ENCODE measurements around the gene KLLN.
"Not testable (repeated sequence)": the region's sequence is repeated elsewhere in the genome, so short reads cannot be mapped to it uniquely, and the experiment has no call there.

KLLN gene, protein sequence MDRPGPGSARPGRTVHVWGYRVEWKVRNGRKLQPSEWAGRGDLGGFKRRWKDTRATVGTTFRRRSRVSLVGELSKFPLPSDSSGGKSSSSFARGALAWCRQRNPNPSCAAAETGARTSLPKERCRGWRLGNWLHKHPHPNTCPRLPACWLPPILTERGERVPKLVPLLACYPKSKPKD

DNA sequence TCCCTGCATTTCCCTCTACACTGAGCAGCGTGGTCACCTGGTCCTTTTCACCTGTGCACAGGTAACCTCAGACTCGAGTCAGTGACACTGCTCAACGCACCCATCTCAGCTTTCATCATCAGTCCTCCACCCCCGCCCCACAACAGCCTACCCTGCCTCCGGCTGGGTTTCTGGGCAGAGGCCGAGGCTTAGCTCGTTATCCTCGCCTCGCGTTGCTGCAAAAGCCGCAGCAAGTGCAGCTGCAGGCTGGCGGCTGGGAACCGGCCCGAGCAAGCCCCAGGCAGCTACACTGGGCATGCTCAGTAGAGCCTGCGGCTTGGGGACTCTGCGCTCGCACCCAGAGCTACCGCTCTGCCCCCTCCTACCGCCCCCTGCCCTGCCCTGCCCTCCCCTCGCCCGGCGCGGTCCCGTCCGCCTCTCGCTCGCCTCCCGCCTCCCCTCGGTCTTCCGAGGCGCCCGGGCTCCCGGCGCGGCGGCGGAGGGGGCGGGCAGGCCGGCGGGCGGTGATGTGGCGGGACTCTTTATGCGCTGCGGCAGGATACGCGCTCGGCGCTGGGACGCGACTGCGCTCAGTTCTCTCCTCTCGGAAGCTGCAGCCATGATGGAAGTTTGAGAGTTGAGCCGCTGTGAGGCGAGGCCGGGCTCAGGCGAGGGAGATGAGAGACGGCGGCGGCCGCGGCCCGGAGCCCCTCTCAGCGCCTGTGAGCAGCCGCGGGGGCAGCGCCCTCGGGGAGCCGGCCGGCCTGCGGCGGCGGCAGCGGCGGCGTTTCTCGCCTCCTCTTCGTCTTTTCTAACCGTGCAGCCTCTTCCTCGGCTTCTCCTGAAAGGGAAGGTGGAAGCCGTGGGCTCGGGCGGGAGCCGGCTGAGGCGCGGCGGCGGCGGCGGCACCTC, at the start of gene KLLN, which contains the start of gene PTEN:
Gene KLLN, minus strand, starts transcription at position 481 of the 891 bp plus-strand sequence. CDS start 1,046 bp downstream, outside the sequence.
Gene PTEN, plus strand, starts transcription at position 573 of the 891 bp plus-strand sequence. CDS start 845 bp downstream, outside the sequence.
- peak; percentile 91 for DNase-seq

DNA sequence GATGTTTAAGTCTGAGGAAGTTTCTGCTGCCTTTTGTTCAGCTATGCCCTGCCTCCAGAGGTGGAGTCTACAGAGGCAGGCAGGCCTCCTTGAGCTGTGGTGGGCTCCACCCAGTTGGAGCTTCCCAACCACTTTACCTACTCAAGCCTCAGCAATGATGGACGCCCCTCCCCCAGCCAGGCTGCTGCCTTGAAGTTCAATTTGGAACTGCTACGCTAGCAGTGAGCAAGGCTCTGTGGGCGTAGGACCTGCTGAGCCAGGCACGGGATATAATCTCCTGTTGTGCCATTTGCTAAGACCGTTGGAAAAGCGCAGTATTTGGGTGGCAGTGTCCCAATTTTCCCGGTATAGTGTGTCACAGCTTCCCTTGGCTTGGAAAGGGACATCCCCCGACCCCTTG, 40.1 kb upstream of the KLLN start:
- not testable (repeated sequence) for DNase-seq

GRCh38 chr10:87897957-87898356, 34.6 kb upstream of the KLLN start:
- DNase-seq: not testable (repeated sequence)

- DNase-seq: no peak
Observed at GRCh38 chr10:87896216-87896615, 32.9 kb upstream of the KLLN start.

DNA sequence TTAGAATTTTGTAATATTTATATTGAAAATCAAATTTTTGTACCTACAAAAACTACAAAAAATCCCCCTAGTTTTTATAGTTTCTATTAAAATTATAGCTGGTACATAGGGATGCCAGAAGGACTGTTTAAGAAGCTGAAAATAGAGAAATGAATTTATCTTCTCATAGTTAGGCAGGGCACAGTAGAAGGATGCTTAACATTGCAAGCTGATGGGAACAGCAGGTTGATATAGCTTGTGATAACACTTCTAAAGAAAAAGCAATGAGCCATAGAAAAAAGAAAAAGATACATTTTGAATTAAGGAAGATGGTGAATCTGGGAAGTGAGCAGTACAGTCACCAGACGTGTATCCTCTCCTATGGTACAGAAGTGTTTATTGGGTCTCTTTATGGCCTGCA, 32.1 kb upstream of the KLLN start:
- no peak for DNase-seq

DNA sequence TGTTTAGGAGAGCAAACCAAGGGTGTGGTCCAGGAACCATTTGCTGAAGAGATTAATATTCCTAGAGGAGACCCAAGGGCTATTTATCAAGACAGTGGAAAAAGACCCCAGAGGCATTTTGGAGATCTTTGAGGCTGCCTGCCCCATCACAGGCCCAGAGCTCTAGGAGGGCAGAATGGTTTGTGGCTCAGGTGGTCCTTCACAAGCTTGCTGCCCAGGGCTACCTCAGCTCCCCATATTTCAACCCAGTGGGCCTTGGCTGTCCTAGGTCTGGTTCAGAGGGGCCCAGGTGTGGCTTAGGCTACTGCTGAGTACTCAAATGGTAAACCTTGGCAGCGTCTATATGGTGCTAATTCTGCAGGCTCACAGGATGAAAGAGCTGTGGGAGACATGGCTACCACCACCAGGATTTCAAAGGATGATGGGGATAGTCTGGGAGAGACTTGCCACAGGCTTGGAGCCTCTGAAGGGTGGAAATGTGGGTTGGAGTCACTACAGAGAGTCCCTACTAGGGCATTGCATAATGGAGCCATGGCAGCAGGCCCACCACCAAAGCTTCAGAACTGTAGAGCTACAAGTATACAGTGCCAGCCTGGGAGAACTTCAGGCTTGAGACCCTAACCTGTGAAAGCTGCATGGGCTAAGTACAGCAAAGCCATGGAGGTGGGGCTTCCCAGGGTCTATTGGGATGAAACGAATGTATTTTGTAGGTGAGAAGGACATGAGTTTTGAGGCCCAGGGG, 24.4 kb upstream of the KLLN start:
- no peak for DNase-seq

- DNase-seq: no peak
Observed at GRCh38 chr10:87887146-87887545, 23.8 kb upstream of the KLLN start.

DNA sequence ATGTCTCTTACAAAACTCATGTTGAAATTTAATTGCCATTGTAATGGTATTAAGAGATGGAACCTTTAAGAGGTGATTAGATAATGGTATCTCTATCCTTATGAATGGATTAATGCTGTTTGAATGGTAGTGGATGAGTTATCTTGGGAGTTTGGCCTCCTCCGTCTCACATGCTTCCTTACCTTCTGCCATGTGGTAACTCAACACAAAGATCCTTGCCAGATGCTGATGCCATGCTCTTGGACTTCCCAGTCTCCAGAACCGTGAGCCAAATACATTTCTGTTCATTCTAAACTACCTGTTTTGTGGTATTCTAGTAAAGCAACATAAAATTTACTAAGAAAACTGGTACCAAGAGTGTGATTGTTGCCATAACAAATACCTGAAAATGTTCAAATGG, 23.3 kb upstream of the KLLN start:
- DNase-seq: no peak

DNA sequence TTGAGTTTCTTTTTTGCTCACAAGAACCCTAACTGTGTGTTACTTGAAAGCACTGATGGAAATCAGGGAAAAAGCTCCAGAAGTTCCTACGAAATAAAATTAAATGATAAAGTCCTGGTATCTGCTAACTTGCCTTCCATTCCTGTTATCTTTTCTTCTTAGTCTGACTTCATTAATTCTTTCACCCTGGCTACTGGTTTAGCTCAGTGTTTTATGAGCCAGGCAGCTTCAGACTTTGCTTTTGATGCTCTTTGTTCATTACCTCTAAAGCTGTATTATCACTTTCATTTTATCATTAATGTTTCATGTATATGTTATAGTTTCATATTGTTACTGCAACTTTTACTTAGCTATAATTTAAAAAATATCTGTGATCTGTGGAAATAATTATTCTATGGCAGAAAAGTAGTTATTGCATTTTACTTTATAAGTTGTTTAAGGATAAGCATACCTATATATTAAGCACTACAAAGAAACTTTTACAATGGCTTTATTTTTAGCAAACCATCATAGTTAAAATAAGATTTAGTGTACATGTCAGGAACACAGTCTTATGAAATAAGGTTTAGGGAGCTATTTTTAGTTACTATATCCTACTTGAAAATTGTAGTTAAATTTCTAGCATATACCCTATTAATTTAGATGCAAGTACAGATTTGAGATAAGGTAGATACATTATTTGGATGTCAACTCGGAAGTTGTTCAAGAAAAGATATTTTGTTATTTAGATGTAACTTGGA, 19.4 kb upstream of the KLLN start:
- DNase-seq: no peak

- DNase-seq: not testable (repeated sequence)
Observed at GRCh38 chr10:87881373-87882059, 18.2 kb upstream of the KLLN start.

DNA sequence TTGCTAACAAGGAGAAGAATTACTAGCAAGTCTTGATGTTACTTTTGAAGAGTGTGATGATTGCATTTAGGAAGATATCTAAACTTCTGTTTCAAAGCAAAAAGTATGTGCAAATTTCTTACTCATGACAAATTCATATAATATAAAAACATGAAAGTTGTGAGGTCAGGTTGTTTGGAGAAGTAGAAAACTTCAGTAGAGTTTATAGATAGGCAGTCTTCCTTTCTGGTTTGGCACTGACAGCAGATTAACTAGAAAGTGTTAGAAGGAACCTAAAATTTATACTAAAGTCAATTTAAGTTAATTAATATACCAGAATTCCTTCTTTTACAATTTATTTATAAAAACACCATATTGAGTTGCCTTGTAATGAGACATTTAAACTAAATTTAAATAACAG, 17.0 kb upstream of the KLLN start:
- no peak for DNase-seq

DNA sequence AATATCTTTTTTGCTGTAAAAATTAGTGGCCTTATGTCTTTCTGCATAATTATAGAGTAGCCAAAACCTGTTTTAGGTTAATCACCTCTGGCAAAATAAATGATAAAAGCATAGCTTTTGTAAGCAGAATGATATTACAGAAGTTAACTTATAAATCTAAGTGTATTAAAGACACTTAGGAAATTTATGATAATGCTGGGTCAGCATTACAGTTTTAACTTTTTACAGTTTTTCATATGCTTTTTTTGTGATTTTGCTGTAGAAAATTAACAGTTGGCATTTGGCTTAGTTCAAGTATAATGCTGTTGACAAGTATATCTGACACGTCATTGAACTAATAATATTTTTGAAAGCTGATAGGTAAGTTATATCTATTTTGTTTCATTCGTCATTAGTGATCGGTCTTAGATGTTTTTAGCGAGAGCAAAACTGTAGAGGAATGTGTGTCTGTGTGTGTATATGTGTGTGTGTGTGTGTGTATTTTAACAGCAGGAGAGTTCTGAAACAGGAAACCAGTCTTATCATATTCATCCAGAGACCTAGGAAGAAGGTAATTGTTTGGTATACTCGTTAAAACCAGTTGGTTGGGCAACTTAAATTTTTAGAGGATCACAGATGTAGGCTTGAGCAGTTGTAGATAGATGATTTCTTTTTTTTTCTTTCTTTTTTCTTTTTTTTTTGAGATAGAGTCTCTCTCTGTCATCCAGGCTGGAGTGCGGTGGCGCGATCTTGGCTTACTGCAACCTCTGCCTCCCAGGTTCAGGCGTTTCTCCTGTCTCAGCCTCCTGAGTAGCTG, 15.5 kb upstream of the KLLN start:
- DNase-seq: no peak

GRCh38 chr10:87875929-87876571, 12.7 kb upstream of the KLLN start:
- DNase-seq: no peak

DNA sequence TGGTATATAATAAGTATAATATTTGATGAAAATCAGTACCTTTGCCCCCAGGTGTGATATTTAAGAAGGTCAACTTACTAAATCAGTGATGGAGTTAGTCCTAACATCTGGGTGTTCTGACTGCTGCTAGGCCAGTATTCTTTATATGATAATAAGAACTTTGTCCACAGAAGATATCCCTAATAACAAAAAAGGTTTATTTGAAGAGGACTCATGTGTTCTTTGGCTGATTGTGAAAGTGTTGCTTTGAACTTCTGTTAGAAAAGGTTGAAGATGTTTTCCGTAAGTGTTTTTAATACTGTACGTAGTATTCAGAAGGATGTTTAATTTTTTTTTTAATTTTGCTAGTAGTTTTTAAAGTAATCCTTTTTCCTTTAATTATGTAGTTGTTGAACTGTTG, 10.3 kb upstream of the KLLN start:
- no peak for DNase-seq

GRCh38 chr10:87872828-87873227, 9.5 kb upstream of the KLLN start:
- no peak for DNase-seq

DNA sequence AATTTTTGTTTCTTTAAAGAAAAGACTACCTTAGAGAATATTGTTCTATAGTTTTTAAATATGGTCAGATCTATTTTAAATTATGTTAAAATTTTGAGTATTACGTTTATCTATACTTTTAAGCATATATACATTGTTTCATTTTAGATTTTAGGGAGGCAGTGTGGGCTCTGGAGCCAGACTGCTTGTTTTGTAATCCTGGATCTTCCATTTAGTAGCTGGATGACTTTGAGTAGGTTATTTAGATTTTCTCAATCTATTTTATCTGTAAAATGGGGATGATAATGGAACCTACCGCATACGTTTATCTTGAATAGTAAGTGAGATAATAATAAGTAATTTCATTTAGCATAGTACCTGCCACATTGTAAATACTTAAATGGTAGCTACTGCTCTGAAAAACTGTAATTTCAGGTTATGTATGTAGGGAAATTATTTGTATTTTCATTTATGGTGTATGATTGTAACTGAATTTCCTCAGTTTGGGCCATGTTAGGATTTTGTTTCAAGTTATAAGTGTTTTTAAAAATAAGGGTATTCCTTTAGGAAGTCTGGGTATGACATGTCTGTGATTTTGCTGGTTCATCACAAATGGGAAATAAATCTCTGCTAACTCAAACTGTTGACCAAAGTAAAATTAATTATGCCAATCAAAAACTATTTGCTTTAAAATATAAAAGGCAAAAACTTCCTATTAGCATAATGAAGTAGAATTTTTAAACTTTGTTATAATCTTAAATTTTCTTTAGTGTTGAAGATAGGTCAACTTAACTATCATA, 6.6 kb upstream of the KLLN start:
- no peak for DNase-seq

DNA sequence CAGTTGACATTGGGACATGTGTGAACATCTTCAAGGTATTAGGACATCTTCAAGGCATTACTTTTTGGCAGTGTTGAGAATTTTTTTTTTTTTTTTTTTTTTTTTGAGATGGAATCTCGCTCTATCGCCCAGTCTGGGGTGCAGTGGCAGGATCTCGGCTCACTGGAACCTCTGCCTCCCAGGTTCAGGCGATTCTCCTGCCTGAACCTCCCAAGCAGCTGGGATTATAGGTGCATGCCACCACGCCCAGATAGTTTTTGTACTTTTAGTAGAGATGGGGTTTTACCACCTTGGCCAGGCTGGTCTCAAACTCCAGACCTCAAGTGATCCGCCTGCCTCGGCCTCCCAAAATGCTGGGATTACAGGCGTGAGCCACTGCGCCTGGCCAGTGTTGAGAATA, 5.8 kb upstream of the KLLN start:
- DNase-seq: not testable (repeated sequence)

DNA sequence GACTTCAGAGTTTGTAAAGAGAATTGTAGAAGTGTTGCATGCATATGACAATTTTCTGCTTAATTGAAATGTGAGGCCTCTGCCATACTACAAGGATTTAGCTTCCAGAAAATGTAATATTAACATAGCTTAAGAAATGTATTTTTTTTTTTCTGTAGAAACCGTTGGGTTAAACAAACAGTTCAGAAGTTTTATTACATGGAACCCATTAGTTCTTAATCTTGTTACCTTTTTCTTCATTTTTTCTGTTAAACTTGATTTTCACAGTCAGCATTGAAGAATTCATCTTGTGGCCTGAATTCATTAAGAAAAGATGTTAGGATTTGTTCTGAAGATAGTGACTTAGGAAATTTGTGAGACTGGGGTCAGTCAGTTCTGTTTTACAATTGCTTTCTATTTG, 4.9 kb upstream of the KLLN start:
- peak; percentile 3 for DNase-seq

DNA sequence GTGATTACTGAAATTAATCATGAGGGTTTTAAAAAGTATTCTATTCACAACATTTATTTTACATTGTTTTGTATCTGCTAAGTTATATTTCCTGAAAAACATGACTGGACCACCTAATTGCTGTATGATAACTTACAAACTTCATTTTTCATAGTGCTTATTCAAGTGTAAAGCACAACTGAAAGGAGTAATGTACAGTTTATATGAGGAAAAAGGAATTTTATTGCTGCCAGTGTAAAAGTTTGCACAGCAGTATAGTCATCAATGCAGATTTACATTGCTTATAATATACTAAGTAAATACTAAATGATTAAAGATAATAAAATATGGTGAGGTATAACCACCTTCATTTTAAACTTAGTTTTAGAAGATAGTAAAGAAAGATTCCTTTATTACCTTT, 4.1 kb upstream of the KLLN start:
- no peak for DNase-seq

- DNase-seq: peak; percentile 18
Observed at GRCh38 chr10:87866412-87866974, 3.2 kb upstream of the KLLN start.
